GM18951 (cell line): ENCODE results near the gene EEFSEC.

ENCODE experiments used
- POLR2A ChIP-seq: IDR thresholded peaks from 4 replicates; pipeline ENCODE4 v1.6.1; 2011; ENCODE audit warnings: mild to moderate bottlenecking; ENCODE audit not compliant: insufficient read length, insufficient read depth; ENCODE audit errors: extremely low read depth
- in situ Hi-C: fragments of 300-500 bp; cut with MboI; formaldehyde crosslinking; loops from one replicate; pipeline ENCODE4 v1.12.0; 2022; ENCODE audit warnings: low sequenced_read_pairs, mixed read lengths, inconsistent platforms; ENCODE audit not compliant: unreplicated experiment

Gene EEFSEC

GRCh38 chr3:128366652-128367051 is 213.4 kb downstream of the EEFSEC start:
- in situ Hi-C loops, result no loop called here
- TF ChIP-seq POLR2A, result no peak

- TF ChIP-seq POLR2A, result no peak
- in situ Hi-C loops, result no loop called here
Observed at GRCh38 chr3:128367221-128367620, 213.9 kb downstream of the EEFSEC start.

- TF ChIP-seq POLR2A, result no peak
- in situ Hi-C loops, result no loop called here
Observed at GRCh38 chr3:128367761-128368160, 214.5 kb downstream of the EEFSEC start.

GRCh38 chr3:128368626-128369025 is 215.3 kb downstream of the EEFSEC start:
- in situ Hi-C loops, result no loop called here
- TF ChIP-seq POLR2A, result no peak

- TF ChIP-seq POLR2A, result no peak
- in situ Hi-C loops, result no loop called here
Observed at GRCh38 chr3:128369121-128369703, 215.9 kb downstream of the EEFSEC start.

GRCh38 chr3:128369881-128370642 is 216.8 kb downstream of the EEFSEC start:
- in situ Hi-C loops, result no loop called here
- no peak for TF ChIP-seq POLR2A

GRCh38 chr3:128372281-128372680 is 219.0 kb downstream of the EEFSEC start:
- TF ChIP-seq POLR2A, result no peak

GRCh38 chr3:128372707-128373533 is 219.6 kb downstream of the EEFSEC start:
- no peak for TF ChIP-seq POLR2A
- in situ Hi-C loops, result no loop called here

More at GRCh38 chr3:128372281-128372680, 219.0 kb downstream of the EEFSEC start:
- in situ Hi-C loops, result no loop called here

GRCh38 chr3:128374746-128375445 is 221.6 kb downstream of the EEFSEC start:
- no peak for TF ChIP-seq POLR2A
- in situ Hi-C loops, result no loop called here

GRCh38 chr3:128376516-128376915 is 223.2 kb downstream of the EEFSEC start:
- no peak for TF ChIP-seq POLR2A
- in situ Hi-C loops, result no loop called here

- in situ Hi-C loops, result no loop called here
- TF ChIP-seq POLR2A, result no peak
Observed at GRCh38 chr3:128378631-128379347, 225.5 kb downstream of the EEFSEC start.

GRCh38 chr3:128379367-128380160 is 226.3 kb downstream of the EEFSEC start:
- in situ Hi-C loops, result no loop called here
- no peak for TF ChIP-seq POLR2A

- no peak for TF ChIP-seq POLR2A
- in situ Hi-C loops, result no loop called here
Observed at GRCh38 chr3:128380295-128380694, 227.0 kb downstream of the EEFSEC start.
